CD14-positive monocyte (primary cell): ENCODE measurements around the gene OSGEP. TPM values are rescaled to one million over a fixed set of nuclear protein-coding genes. Genes with fewer than 3 reads are reported as not detected.

ENCODE experiments used
- DNase-seq, 3 donors: peaks; one replicate each; pipeline ENCODE4 v3.0.0-alpha.2; 2011 to 2022
- H2AFZ ChIP-seq: 2 replicates; pipeline ENCODE4 v1.6.0; 2012; ENCODE audit warnings: mild to moderate bottlenecking, low read depth, low read length, inconsistent platforms; ENCODE audit not compliant: insufficient read depth, poor library complexity, severe bottlenecking
- H3K27ac ChIP-seq, 2 donors: 1 replicate in 1 of 2; 2 replicates in 1 of 2; pipeline ENCODE4 v1.5.1; 2012 to 2013; ENCODE audit warnings: low read length in 2 of 2, control low read depth in 1 of 2, inconsistent platforms in 1 of 2, low read depth in 1 of 2, mild to moderate bottlenecking in 1 of 2
- H3K27me3 ChIP-seq, 2 donors: one replicate each; pipeline versions ENCODE4 v1.6.0 to v1.6.1; 2011 to 2013; ENCODE audit warnings: low read length in 2 of 2; ENCODE audit not compliant: control insufficient read depth in 2 of 2, insufficient read depth in 2 of 2
- H3K36me3 ChIP-seq, 2 donors: replicated peaks in 1 of 2; 1 replicate in 1 of 2; 2 replicates in 1 of 2; pipeline versions ENCODE4 v1.5.1 to v1.6.1; 2012 to 2013; ENCODE audit warnings: low read length in 2 of 2, control low read depth in 1 of 2, inconsistent platforms in 1 of 2, mild to moderate bottlenecking in 1 of 2; ENCODE audit not compliant: insufficient read depth in 2 of 2, control insufficient read depth in 1 of 2
- H3K4me1 ChIP-seq, 2 donors: 1 replicate in 1 of 2; 2 replicates in 1 of 2; pipeline versions ENCODE4 v1.5.1 to v1.6.1; 2012 to 2013; ENCODE audit warnings: low read length in 2 of 2, control low read depth in 1 of 2, inconsistent platforms in 1 of 2, mild to moderate bottlenecking in 1 of 2, moderate library complexity in 1 of 2; ENCODE audit not compliant: insufficient read depth in 2 of 2, control insufficient read depth in 1 of 2
- H3K4me2 ChIP-seq: replicated peaks from 2 replicates; pipeline ENCODE3; 2012; ENCODE audit warnings: low read length, moderate library complexity, mild to moderate bottlenecking; ENCODE audit not compliant: poor library complexity, severe bottlenecking; ENCODE audit errors: extremely low read depth
- H3K4me3 ChIP-seq, 3 experiments: fragments of 200-600 bp in 1 of 3; sonication (generic) in 1 of 3; replicated peaks in 1 of 3; 1 replicate in 2 of 3; 2 replicates in 1 of 3; pipeline ENCODE4 v1.5.1; 2011 to 2013; ENCODE audit warnings: low read length in 3 of 3, mild to moderate bottlenecking in 3 of 3, control low read depth in 2 of 3, low read depth in 2 of 3, inconsistent platforms in 1 of 3, moderate library complexity in 1 of 3
- H3K79me2 ChIP-seq: 2 replicates; pipeline ENCODE4 v1.6.0; 2012; ENCODE audit warnings: mild to moderate bottlenecking, control low read depth, inconsistent platforms, low read length, moderate library complexity; ENCODE audit not compliant: insufficient read depth
- H3K9ac ChIP-seq: 2 replicates; pipeline ENCODE4 v1.6.0; 2017; ENCODE audit warnings: low read length, mild to moderate bottlenecking; ENCODE audit not compliant: insufficient read depth, poor library complexity, severe bottlenecking
- H3K9me3 ChIP-seq, 2 donors: replicated peaks in 1 of 2; 1 replicate in 1 of 2; 2 replicates in 1 of 2; pipeline versions ENCODE4 v1.5.1 to v1.6.1; 2012 to 2013; ENCODE audit warnings: low read length in 2 of 2, control low read depth in 1 of 2; ENCODE audit not compliant: control insufficient read depth in 1 of 2, insufficient read depth in 1 of 2
- H4K20me1 ChIP-seq: 2 replicates; pipeline ENCODE4 v1.6.0; 2012; ENCODE audit warnings: mild to moderate bottlenecking, low read length, control low read depth, moderate library complexity; ENCODE audit not compliant: insufficient read depth
- H3K27ac Mint-ChIP-seq, 7 donors: one replicate each; pipeline ENCODE4 v1.8.0; 2020; ENCODE audit warnings: mild to moderate bottlenecking in 7 of 7, mixed read lengths in 7 of 7, moderate library complexity in 6 of 7, inconsistent platforms in 2 of 7
- H3K27me3 Mint-ChIP-seq, 3 donors: one replicate each; pipeline ENCODE4 v1.8.0; 2021 to 2022; ENCODE audit warnings: low read depth in 3 of 3, mild to moderate bottlenecking in 3 of 3, mixed read lengths in 3 of 3, moderate library complexity in 3 of 3, inconsistent platforms in 1 of 3
- H3K36me3 Mint-ChIP-seq, 2 donors: one replicate each; pipeline ENCODE4 v1.8.0; 2020; ENCODE audit warnings: mixed read lengths in 2 of 2, inconsistent platforms in 1 of 2, mild to moderate bottlenecking in 1 of 2
- H3K4me1 Mint-ChIP-seq: one replicate; pipeline ENCODE4 v1.8.0; 2020; ENCODE audit warnings: mild to moderate bottlenecking, mixed read lengths
- H3K4me3 Mint-ChIP-seq, 2 donors: one replicate each; pipeline ENCODE4 v1.8.0; 2020; ENCODE audit warnings: mild to moderate bottlenecking in 2 of 2, mixed read lengths in 2 of 2, moderate library complexity in 1 of 2
- H3K9me3 Mint-ChIP-seq, 7 donors: one replicate each; pipeline ENCODE4 v1.8.0; 2020 to 2022; ENCODE audit warnings: mixed read lengths in 7 of 7, mild to moderate bottlenecking in 6 of 7, moderate library complexity in 6 of 7, inconsistent platforms in 2 of 7
- CTCF ChIP-seq: fragments of 200-600 bp; IDR thresholded peaks from one replicate; pipeline ENCODE4 v1.8.0; 2022; ENCODE audit warnings: antibody characterized with exemption, mild to moderate bottlenecking
- WGBS: methylation state at CpG from one replicate; pipeline ENCODE4 v1.1.5; 2013; ENCODE audit warnings: missing lambda C conversion rate; ENCODE audit not compliant: insufficient coverage; 5-methylcytosine and 5-hydroxymethylcytosine counted together
- intact Hi-C, 2 donors: fragments of 100-400 bp; cut with micrococcal nuclease; formaldehyde crosslinking; loops; one replicate each; pipeline versions ENCODE4 v1.15.0 to v1.15.1; 2023
- polyA plus RNA-seq, 3 donors: library from polyadenylated mRNA; depleted of rRNA in 1 of 3; unstranded in 2 of 3; stranded (reverse) in 1 of 3; fragments of 300-500 nt in 2 of 3; fragments of >200 nt in 1 of 3; fragmentation: Illumina TruSeq in 2 of 3; gene quantifications; 1 replicate in 2 of 3; 2 replicates in 1 of 3; pipeline ENCODE4 v1.2.3, GENCODE V29; 2012 to 2021

Gene OSGEP
- polyA plus RNA-seq, 3 donors = 34.7 to 112 (median 40.0) TPM

- peaks cover 0 to 3% (median 2%) of the 10 kb centered on the region in 7 donors for H3K9me3 Mint-ChIP-seq
- intact Hi-C loops = no loop called here
- peaks cover 23% of the 10 kb centered on the region for H3K4me1 Mint-ChIP-seq
Measured at GRCh38 chr14:20501346-20501745, 46.7 kb upstream of the OSGEP start.

GRCh38 chr14:20499881-20500280, 45.3 kb upstream of the OSGEP start:
- Mint-ChIP-seq H3K27ac (no peak overlapping the region), H3K4me1 (peaks cover 36% of the 10 kb centered on the region)
- intact Hi-C loops = no loop called here

More at GRCh38 chr14:20501346-20501745, 46.7 kb upstream of the OSGEP start:
- no peaks in the 10 kb centered on the region for H3K27me3 ChIP-seq
- H3K9ac ChIP-seq = no peak overlapping the region
- no peaks in the 10 kb centered on the region for H3K9me3 ChIP-seq
- H3K4me2 ChIP-seq = no peak overlapping the region
- Mint-ChIP-seq H3K27me3 (no peaks in the 10 kb centered on the region), H3K4me3 (no peak overlapping the region), H3K27ac (no peak overlapping the region), H3K36me3 (no peaks in the 10 kb centered on the region)
- H3K36me3 ChIP-seq = no peaks in the 10 kb centered on the region
- no CpG with 5 or more reads among the region's 2 CpGs for WGBS
- TF ChIP-seq CTCF = no peak
- H4K20me1 ChIP-seq = no peaks in the 10 kb centered on the region
- H3K79me2 ChIP-seq = no peaks in the 10 kb centered on the region
- H3K4me1 ChIP-seq = peaks cover 15 to 21% of the 10 kb centered on the region in 2 donors
- H3K27ac ChIP-seq = no peak overlapping the region
- no peak overlapping the region for H3K4me3 ChIP-seq
- DNase-seq = no peak
- H2AFZ ChIP-seq = no peak overlapping the region

More at GRCh38 chr14:20499881-20500280, 45.3 kb upstream of the OSGEP start:
- no peak overlapping the region for H3K4me3 Mint-ChIP-seq
- H3K36me3 Mint-ChIP-seq = no peaks in the 10 kb centered on the region
- Histone ChIP-seq H3K4me3 (no peak overlapping the region), H3K4me1 (peaks cover 28 to 35% of the 10 kb centered on the region in 2 donors), H3K79me2 (no peaks in the 10 kb centered on the region), H3K9ac (no peak overlapping the region), H4K20me1 (no peaks in the 10 kb centered on the region), H3K27me3 (no peaks in the 10 kb centered on the region), H3K9me3 (no peaks in the 10 kb centered on the region), H3K27ac (no peak overlapping the region), H2AFZ (no peak overlapping the region), H3K36me3 (no peaks in the 10 kb centered on the region), H3K4me2 (no peak overlapping the region)
- peaks cover 0 to 3% (median 0%) of the 10 kb centered on the region in 3 donors for H3K27me3 Mint-ChIP-seq
- DNase-seq = no peak
- TF ChIP-seq CTCF = no peak
- 94% methylated on average over 5 of the region's 5 CpGs for WGBS
- H3K9me3 Mint-ChIP-seq = peaks cover 0 to 7% (median 5%) of the 10 kb centered on the region in 7 donors
